Body of pancreas (tissue), 4 donors: ENCODE results near the gene THSD4.

Experiments used
- CTCF ChIP-seq, 7 experiments: fragments of 450-650 bp in 4 of 7; fragments of 200-600 bp in 3 of 7; sonication (generic) in 3 of 7; IDR thresholded peaks; one replicate each; pipeline ENCODE4 v1.5.1; 2016 to 2019; ENCODE audit warnings: antibody characterized with exemption in 7 of 7
- POLR2A ChIP-seq, 3 donors: fragments of 450-650 bp; IDR thresholded peaks; one replicate each; pipeline ENCODE4 v1.6.1; 2016; ENCODE audit warnings: antibody characterized with exemption in 3 of 3, mild to moderate bottlenecking in 2 of 3

GRCh38 chr15:71687902-71688508, 572.7 kb downstream of the THSD4 start:
- no peak for TF ChIP-seq CTCF (IDR thresholded peaks at IDR 0.05)
- no peak for TF ChIP-seq POLR2A (IDR thresholded peaks at IDR 0.05)
